Mucosa of rectum (tissue), 2 donors: ENCODE measurements around the gene MEN1.

Source experiments
- H3K27ac ChIP-seq, 2 donors: one replicate each; pipeline ENCODE4 v1.7.0; 2013; ENCODE audit warnings: inconsistent platforms in 2 of 2, low read depth in 2 of 2, low read length in 2 of 2
- H3K27me3 ChIP-seq, 2 donors: one replicate each; pipeline ENCODE4 v1.7.0; 2013; ENCODE audit warnings: low read length in 2 of 2; ENCODE audit not compliant: control insufficient read depth in 2 of 2, insufficient read depth in 2 of 2
- H3K36me3 ChIP-seq, 2 donors: one replicate each; pipeline ENCODE4 v1.7.0; 2013; ENCODE audit warnings: low read length in 2 of 2; ENCODE audit not compliant: control insufficient read depth in 2 of 2, insufficient read depth in 2 of 2
- H3K4me1 ChIP-seq, 2 donors: one replicate each; pipeline ENCODE4 v1.7.0; 2013; ENCODE audit warnings: low read length in 2 of 2, mild to moderate bottlenecking in 1 of 2; ENCODE audit not compliant: control insufficient read depth in 2 of 2, insufficient read depth in 2 of 2
- H3K4me3 ChIP-seq, 2 donors: one replicate each; pipeline ENCODE4 v1.7.0; 2013; ENCODE audit warnings: low read length in 2 of 2
- H3K9ac ChIP-seq, 2 donors: one replicate each; pipeline ENCODE4 v1.7.0; 2013; ENCODE audit warnings: low read length in 2 of 2, low read depth in 1 of 2, mild to moderate bottlenecking in 1 of 2
- H3K9me3 ChIP-seq, 2 donors: one replicate each; pipeline ENCODE4 v1.7.0; 2013; ENCODE audit warnings: low read length in 2 of 2; ENCODE audit not compliant: control insufficient read depth in 2 of 2
- donor health status: healthy.
- donor health status: Normal muscosa, but diverticular disease.

MEN1 gene

GRCh38 chr11:64767344-64768299, 42.7 kb downstream of the MEN1 start:
- Histone ChIP-seq H3K27me3 (no peaks in the 10 kb centered on the region), H3K4me1 (peaks cover 2 to 22% of the 10 kb centered on the region in 2 donors), H3K27ac (peak overlapping the region in 1 of 2 donors; percentile 48), H3K4me3 (no peak overlapping the region), H3K36me3 (peaks cover 82 to 93% of the 10 kb centered on the region in 2 donors), H3K9me3 (no peaks in the 10 kb centered on the region), H3K9ac (no peak overlapping the region)

- Histone ChIP-seq H3K9me3 (no peaks in the 10 kb centered on the region), H3K9ac (no peak overlapping the region), H3K4me3 (no peak overlapping the region), H3K36me3 (peaks cover 85 to 86% of the 10 kb centered on the region in 2 donors), H3K4me1 (peaks cover 2 to 21% of the 10 kb centered on the region in 2 donors), H3K27ac (no peak overlapping the region), H3K27me3 (no peaks in the 10 kb centered on the region)
Measured at GRCh38 chr11:64766881-64767280, 43.5 kb downstream of the MEN1 start.

GRCh38 chr11:64765851-64766665, 44.3 kb downstream of the MEN1 start:
- Histone ChIP-seq H3K4me1 (peaks cover 2 to 21% of the 10 kb centered on the region in 2 donors), H3K36me3 (peaks cover 78 to 79% of the 10 kb centered on the region in 2 donors), H3K9me3 (no peaks in the 10 kb centered on the region), H3K9ac (no peak overlapping the region), H3K4me3 (no peak overlapping the region), H3K27me3 (no peaks in the 10 kb centered on the region), H3K27ac (no peak overlapping the region)

GRCh38 chr11:64765291-64765850, 45.0 kb downstream of the MEN1 start:
- Histone ChIP-seq H3K36me3 (peaks cover 71 to 72% of the 10 kb centered on the region in 2 donors), H3K4me3 (no peak overlapping the region), H3K9ac (no peak overlapping the region), H3K27ac (no peak overlapping the region), H3K9me3 (no peaks in the 10 kb centered on the region), H3K27me3 (no peaks in the 10 kb centered on the region), H3K4me1 (peaks cover 2 to 26% of the 10 kb centered on the region in 2 donors)

- Histone ChIP-seq H3K9ac (no peak overlapping the region), H3K4me1 (peaks cover 2 to 27% of the 10 kb centered on the region in 2 donors), H3K4me3 (no peak overlapping the region), H3K9me3 (no peaks in the 10 kb centered on the region), H3K27me3 (no peaks in the 10 kb centered on the region), H3K27ac (no peak overlapping the region), H3K36me3 (peaks cover 65 to 66% of the 10 kb centered on the region in 2 donors)
Measured at GRCh38 chr11:64764753-64765152, 45.6 kb downstream of the MEN1 start.

GRCh38 chr11:64764040-64764611, 46.2 kb downstream of the MEN1 start:
- Histone ChIP-seq H3K9me3 (no peaks in the 10 kb centered on the region), H3K36me3 (peaks cover 59 to 60% of the 10 kb centered on the region in 2 donors), H3K9ac (no peak overlapping the region), H3K27me3 (no peaks in the 10 kb centered on the region), H3K4me1 (peaks cover 2 to 27% of the 10 kb centered on the region in 2 donors), H3K4me3 (no peak overlapping the region), H3K27ac (peak overlapping the region in 1 of 2 donors; percentile 56)

GRCh38 chr11:64763526-64764039, 46.8 kb downstream of the MEN1 start:
- Histone ChIP-seq H3K36me3 (peaks cover 53 to 55% of the 10 kb centered on the region in 2 donors), H3K4me3 (no peak overlapping the region)

GRCh38 chr11:64762674-64763525, 47.5 kb downstream of the MEN1 start:
- Histone ChIP-seq H3K9ac (no peak overlapping the region), H3K9me3 (no peaks in the 10 kb centered on the region), H3K4me1 (peaks cover 2 to 27% of the 10 kb centered on the region in 2 donors), H3K27ac (peak overlapping the region in 1 of 2 donors; percentile 56), H3K36me3 (peaks cover 46 to 48% of the 10 kb centered on the region in 2 donors), H3K27me3 (no peaks in the 10 kb centered on the region), H3K4me3 (no peak overlapping the region)

More at GRCh38 chr11:64763526-64764039, 46.8 kb downstream of the MEN1 start:
- H3K9ac ChIP-seq: no peak overlapping the region
- no peaks in the 10 kb centered on the region for H3K9me3 ChIP-seq
- H3K27me3 ChIP-seq: no peaks in the 10 kb centered on the region
- peak overlapping the region in 1 of 2 donors; percentile 56 for H3K27ac ChIP-seq
- H3K4me1 ChIP-seq: peaks cover 2 to 27% of the 10 kb centered on the region in 2 donors

- Histone ChIP-seq H3K27me3 (no peaks in the 10 kb centered on the region), H3K36me3 (peaks cover 40 to 42% of the 10 kb centered on the region in 2 donors), H3K9ac (no peak overlapping the region), H3K9me3 (no peaks in the 10 kb centered on the region), H3K4me1 (peaks cover 2 to 25% of the 10 kb centered on the region in 2 donors), H3K4me3 (no peak overlapping the region), H3K27ac (no peak overlapping the region)
Measured at GRCh38 chr11:64762277-64762673, 48.1 kb downstream of the MEN1 start.
